Activated B cell treated with CpG ODN at 0.5 μM for 24 hours (primary cell): ENCODE results near the gene PCDH9. TPM values are rescaled to one million over a fixed set of nuclear protein-coding genes. Genes with fewer than 3 reads are reported as not detected.

Experiments
- ATAC-seq: fragments of 200-7000 bp; cut with Tn5 transposase; one replicate; pipeline ENCODE4 v1.10.0; 2021; ENCODE audit warnings: low read depth, mild to moderate bottlenecking, moderate library complexity
- CTCF ChIA-PET: fragments of 350-600 bp; sonication (Branson Sonifier 250); formaldehyde crosslinking; loops from one replicate; lab custom pipeline; 2021; ENCODE audit warnings: antibody characterized with exemption; lab: Charles Lee
- POLR2A ChIA-PET: fragments of 350-600 bp; sonication (Branson Sonifier 250); formaldehyde crosslinking; loops from one replicate; lab custom pipeline; 2021; ENCODE audit warnings: antibody characterized with exemption; lab: Charles Lee
- DNase-seq: peaks from one replicate; pipeline ENCODE4 v3.0.0; 2022
- H3K27ac Mint-ChIP-seq: one replicate; pipeline ENCODE4 v1.8.0; 2020; ENCODE audit warnings: mixed read lengths
- H3K27me3 Mint-ChIP-seq: one replicate; pipeline ENCODE4 v1.8.0; 2021; ENCODE audit warnings: mixed read lengths
- H3K36me3 Mint-ChIP-seq: one replicate; pipeline ENCODE4 v1.8.0; 2021; ENCODE audit warnings: low read depth, mixed read lengths
- H3K4me1 Mint-ChIP-seq: one replicate; pipeline ENCODE4 v1.8.0; 2021; ENCODE audit warnings: mixed read lengths
- H3K4me3 Mint-ChIP-seq: one replicate; pipeline ENCODE4 v1.8.0; 2020; ENCODE audit warnings: mild to moderate bottlenecking, mixed read lengths
- H3K9me3 Mint-ChIP-seq: one replicate; pipeline ENCODE4 v1.8.0; 2020; ENCODE audit warnings: mixed read lengths
- intact Hi-C: fragments of 100-400 bp; cut with micrococcal nuclease; formaldehyde crosslinking; loops from one replicate; pipeline ENCODE4 v1.15.1; 2024
- total RNA-seq: library from RNA; stranded (reverse); gene quantifications from 2 replicates; pipeline ENCODE4 v1.2.3, GENCODE V29; 2022
- TF ChIP-seq, protein P1 (sequence below): fragments of 200-600 bp; IDR thresholded peaks from one replicate; pipeline ENCODE4 v1.8.0; 2022; ENCODE audit warnings: antibody characterized with exemption, mild to moderate bottlenecking

Gene PCDH9
- total RNA-seq, 1 donor from 2014 or later = 6.4 TPM

DNA sequence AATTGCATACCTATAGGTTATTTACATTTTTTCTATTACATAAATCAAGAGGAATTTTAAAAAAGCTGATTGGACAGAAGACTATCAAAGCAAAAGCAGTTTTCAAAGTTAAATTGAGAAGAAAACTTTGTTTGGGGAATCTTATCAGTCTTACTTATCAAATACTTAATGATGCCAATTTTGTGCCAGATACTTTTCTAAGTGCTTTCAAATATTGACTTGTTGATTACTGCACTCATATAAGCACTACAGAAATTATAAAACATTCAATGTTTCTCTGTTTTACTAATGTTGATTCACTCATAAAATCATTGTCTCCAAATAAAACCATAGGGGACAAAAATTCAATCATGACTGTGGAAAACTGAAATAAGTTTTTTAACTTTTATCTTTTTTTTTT lies 36.2 kb downstream of the PCDH9 start:
- intact Hi-C loops = no loop called here
- H3K27me3 Mint-ChIP-seq = no peaks in the 10 kb centered on the region
- ChIA-PET POLR2A (no interaction called here), CTCF (no interaction called here)
- H3K4me1 Mint-ChIP-seq = no peaks in the 10 kb centered on the region
- ATAC-seq = no peak
- no peaks in the 10 kb centered on the region for H3K9me3 Mint-ChIP-seq
- H3K27ac Mint-ChIP-seq = no peak overlapping the region
- DNase-seq = no peak
- no peak overlapping the region for H3K4me3 Mint-ChIP-seq
- no peaks in the 10 kb centered on the region for H3K36me3 Mint-ChIP-seq
- TF ChIP-seq, protein P1, sequence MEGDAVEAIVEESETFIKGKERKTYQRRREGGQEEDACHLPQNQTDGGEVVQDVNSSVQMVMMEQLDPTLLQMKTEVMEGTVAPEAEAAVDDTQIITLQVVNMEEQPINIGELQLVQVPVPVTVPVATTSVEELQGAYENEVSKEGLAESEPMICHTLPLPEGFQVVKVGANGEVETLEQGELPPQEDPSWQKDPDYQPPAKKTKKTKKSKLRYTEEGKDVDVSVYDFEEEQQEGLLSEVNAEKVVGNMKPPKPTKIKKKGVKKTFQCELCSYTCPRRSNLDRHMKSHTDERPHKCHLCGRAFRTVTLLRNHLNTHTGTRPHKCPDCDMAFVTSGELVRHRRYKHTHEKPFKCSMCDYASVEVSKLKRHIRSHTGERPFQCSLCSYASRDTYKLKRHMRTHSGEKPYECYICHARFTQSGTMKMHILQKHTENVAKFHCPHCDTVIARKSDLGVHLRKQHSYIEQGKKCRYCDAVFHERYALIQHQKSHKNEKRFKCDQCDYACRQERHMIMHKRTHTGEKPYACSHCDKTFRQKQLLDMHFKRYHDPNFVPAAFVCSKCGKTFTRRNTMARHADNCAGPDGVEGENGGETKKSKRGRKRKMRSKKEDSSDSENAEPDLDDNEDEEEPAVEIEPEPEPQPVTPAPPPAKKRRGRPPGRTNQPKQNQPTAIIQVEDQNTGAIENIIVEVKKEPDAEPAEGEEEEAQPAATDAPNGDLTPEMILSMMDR = no peak

DNA sequence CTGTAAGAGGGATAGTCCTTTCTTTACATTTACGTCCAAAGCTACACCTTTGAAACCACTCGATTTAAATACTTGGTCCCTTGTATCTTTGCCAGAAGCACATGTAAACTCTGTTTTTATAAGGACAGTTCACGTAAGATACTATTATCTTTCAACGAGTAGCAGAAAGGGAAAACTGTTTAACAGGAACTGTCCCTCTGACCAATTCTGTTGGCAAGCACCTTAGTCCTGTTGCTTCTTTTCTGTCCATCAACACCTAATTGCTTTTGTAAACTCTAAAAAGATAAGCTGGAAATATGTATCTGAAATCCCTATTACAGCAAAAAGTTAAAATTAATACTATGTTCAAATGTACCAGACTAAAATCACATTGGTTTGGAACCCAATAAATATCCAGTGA lies 37.4 kb downstream of the PCDH9 start:
- H3K36me3 Mint-ChIP-seq = no peaks in the 10 kb centered on the region
- DNase-seq = no peak
- intact Hi-C loops = no loop called here
- no peaks in the 10 kb centered on the region for H3K27me3 Mint-ChIP-seq
- H3K27ac Mint-ChIP-seq = no peak overlapping the region
- TF ChIP-seq, protein P1 = no peak
- H3K4me1 Mint-ChIP-seq = no peaks in the 10 kb centered on the region
- CTCF ChIA-PET = no interaction called here
- H3K9me3 Mint-ChIP-seq = no peaks in the 10 kb centered on the region
- POLR2A ChIA-PET = no interaction called here
- no peak overlapping the region for H3K4me3 Mint-ChIP-seq
- ATAC-seq = no peak

DNA sequence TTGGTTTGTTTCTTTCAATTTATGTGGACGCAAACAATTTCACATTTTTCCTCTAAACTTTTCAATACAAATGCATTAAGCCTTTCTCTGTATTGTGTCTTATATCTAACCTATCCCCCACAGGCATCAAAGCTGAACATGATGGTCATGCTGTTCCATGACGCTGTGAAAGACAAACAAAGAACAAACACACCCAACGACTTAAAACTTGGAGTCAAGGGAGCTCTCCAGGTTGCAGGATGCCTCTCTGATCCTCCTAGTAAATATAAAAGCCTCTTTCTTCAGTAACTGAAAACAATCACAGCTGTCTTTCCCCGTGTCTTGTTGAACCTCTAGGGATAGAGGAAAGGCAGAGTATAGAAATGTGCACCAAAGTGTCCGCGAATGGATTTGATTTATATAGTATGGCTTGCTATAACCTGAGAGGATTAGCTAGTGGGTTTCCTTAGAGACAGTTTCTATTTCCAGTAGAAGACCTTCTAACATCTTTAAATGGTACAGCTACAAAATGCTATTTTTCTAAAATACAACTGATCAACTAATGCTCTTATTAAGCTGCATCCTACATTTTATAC lies 43.1 kb downstream of the PCDH9 start:
- no peak for ATAC-seq
- H3K27me3 Mint-ChIP-seq = no peaks in the 10 kb centered on the region
- intact Hi-C loops = no loop called here
- TF ChIP-seq, protein P1 = no peak
- no peaks in the 10 kb centered on the region for H3K9me3 Mint-ChIP-seq
- no peaks in the 10 kb centered on the region for H3K4me1 Mint-ChIP-seq
- no peaks in the 10 kb centered on the region for H3K36me3 Mint-ChIP-seq
- POLR2A ChIA-PET = no interaction called here
- H3K27ac Mint-ChIP-seq = no peak overlapping the region
- DNase-seq = no peak
- CTCF ChIA-PET = no interaction called here
- no peak overlapping the region for H3K4me3 Mint-ChIP-seq

DNA sequence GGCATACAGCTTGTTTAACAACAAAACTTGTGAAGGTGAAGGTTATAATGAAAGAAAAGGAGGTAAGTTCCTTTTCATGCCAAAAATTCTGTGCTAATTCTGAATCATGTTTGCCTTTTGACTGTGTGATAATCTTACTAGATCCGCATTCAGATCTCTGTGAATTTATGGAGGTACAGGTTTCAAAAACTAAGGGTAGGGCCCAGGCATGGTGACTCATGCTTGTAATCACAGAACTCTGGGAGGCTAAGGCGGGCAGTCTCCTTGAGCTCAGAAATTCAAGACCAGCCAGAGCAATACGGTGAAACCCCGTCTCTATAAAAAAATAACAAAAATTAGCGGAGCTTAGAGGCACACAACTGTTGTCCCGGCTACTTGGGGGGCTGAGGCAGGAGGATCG lies 45.9 kb downstream of the PCDH9 start:
- H3K27me3 Mint-ChIP-seq = no peaks in the 10 kb centered on the region

DNA sequence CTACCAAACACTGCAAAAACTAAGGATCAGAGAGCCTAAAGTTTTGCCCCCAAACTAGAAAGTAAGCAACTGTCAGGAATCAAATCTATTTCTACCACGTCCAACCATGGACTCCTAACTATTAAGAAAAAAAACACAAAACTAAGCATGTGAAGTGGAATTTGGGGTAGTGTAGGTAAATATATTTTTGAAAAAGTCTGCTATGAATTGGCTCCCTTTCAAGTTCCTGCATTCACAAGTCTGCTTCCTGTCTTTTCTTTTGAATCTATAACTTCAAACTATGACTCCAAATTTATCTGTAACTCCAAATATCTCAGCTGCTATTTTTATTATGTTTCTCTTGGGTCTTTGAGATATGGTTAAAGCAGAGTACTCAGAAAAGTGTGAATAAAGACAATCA lies 47.0 kb downstream of the PCDH9 start:
- no peak for DNase-seq
- no peaks in the 10 kb centered on the region for H3K4me1 Mint-ChIP-seq

More for the DNA sequence above, 45.9 kb downstream of the PCDH9 start:
- H3K9me3 Mint-ChIP-seq = no peaks in the 10 kb centered on the region
- CTCF ChIA-PET = no interaction called here
- no peak overlapping the region for H3K4me3 Mint-ChIP-seq
- no peak overlapping the region for H3K27ac Mint-ChIP-seq
- DNase-seq (no peak), ATAC-seq (no peak)
- TF ChIP-seq, protein P1 = no peak
- H3K36me3 Mint-ChIP-seq = no peaks in the 10 kb centered on the region
- POLR2A ChIA-PET = no interaction called here
- intact Hi-C loops = no loop called here
- H3K4me1 Mint-ChIP-seq = no peaks in the 10 kb centered on the region

More for the DNA sequence above, 47.0 kb downstream of the PCDH9 start:
- Mint-ChIP-seq H3K9me3 (no peaks in the 10 kb centered on the region), H3K27ac (no peak overlapping the region), H3K4me3 (no peak overlapping the region), H3K27me3 (no peaks in the 10 kb centered on the region), H3K36me3 (no peaks in the 10 kb centered on the region)
- ChIA-PET POLR2A (no interaction called here), CTCF (no interaction called here)
- TF ChIP-seq, protein P1 = no peak
- intact Hi-C loops = no loop called here
- ATAC-seq = no peak
